Spinal cord (tissue), 10 donors: Measurements from ENCODE around the gene PRAME. TPM values are rescaled to one million over a fixed set of nuclear protein-coding genes. Genes with fewer than 3 reads are reported as not detected.
A peak's percentile ranks its signal among the peaks of the same experiment; 100 is the strongest.

Experiments used
- DNase-seq, 6 donors: peaks; one replicate each; pipeline versions ENCODE4 v3.0.0 to v3.0.0-alpha.2; 2013 to 2015; ENCODE audit warnings: low spot score in 6 of 6, low read depth in 4 of 6
- H3K27ac ChIP-seq: one replicate; pipeline ENCODE4 v1.5.1; 2013; ENCODE audit warnings: low read depth, low read length, control low read depth
- H3K27me3 ChIP-seq: one replicate; pipeline ENCODE4 v1.6.1; 2013; ENCODE audit warnings: low read length; ENCODE audit not compliant: control insufficient read depth, insufficient read depth
- H3K36me3 ChIP-seq: one replicate; pipeline ENCODE4 v1.6.1; 2013; ENCODE audit warnings: low read length; ENCODE audit not compliant: control insufficient read depth, insufficient read depth
- H3K4me1 ChIP-seq: one replicate; pipeline ENCODE4 v1.6.1; 2013; ENCODE audit warnings: low read length; ENCODE audit not compliant: control insufficient read depth, insufficient read depth
- H3K4me3 ChIP-seq: one replicate; pipeline ENCODE4 v1.5.1; 2013; ENCODE audit warnings: low read depth, low read length, control low read depth
- H3K9me3 ChIP-seq: one replicate; pipeline ENCODE4 v1.6.1; 2013; ENCODE audit warnings: low read length; ENCODE audit not compliant: control insufficient read depth, insufficient read depth
- WGBS: methylation state at CpG from one replicate; pipeline ENCODE4 v1.1.5; 2013; ENCODE audit warnings: missing lambda C conversion rate; ENCODE audit not compliant: insufficient coverage; 5-methylcytosine and 5-hydroxymethylcytosine counted together
- polyA plus RNA-seq, 2 donors: library from polyadenylated mRNA; unstranded; fragments of 120-200 nt; gene quantifications; one replicate each; pipeline ENCODE4 v1.2.1, GENCODE V29; 2013; ENCODE audit not compliant: insufficient read length in 2 of 2
- total RNA-seq, 2 donors: library from RNA; depleted of rRNA in 1 of 2; stranded (reverse); fragments of 120-200 nt in 1 of 2; fragments of >200 nt in 1 of 2; gene quantifications; one replicate each; pipeline versions ENCODE4 v1.2.3 to v1.2.4, GENCODE V29; 2013 to 2014
- donor health status: healthy.

Gene PRAME
- total and polyA plus RNA-seq, 4 donors, result 0.17 to 0.30 TPM; not detected in 2

GRCh38 chr22:22565981-22566380 is 6.9 kb upstream of the PRAME start:
- Histone ChIP-seq H3K27me3 (peaks cover 3% of the 10 kb centered on the region), H3K4me1 (no peaks in the 10 kb centered on the region), H3K4me3 (no peak overlapping the region), H3K27ac (no peak overlapping the region), H3K36me3 (no peaks in the 10 kb centered on the region), H3K9me3 (no peaks in the 10 kb centered on the region)
- no peak for DNase-seq
- WGBS, result no CpG with 5 or more reads among the region's 2 CpGs

- Histone ChIP-seq H3K4me1 (no peaks in the 10 kb centered on the region), H3K36me3 (no peaks in the 10 kb centered on the region), H3K4me3 (no peak overlapping the region), H3K9me3 (no peaks in the 10 kb centered on the region), H3K27me3 (no peaks in the 10 kb centered on the region), H3K27ac (no peak overlapping the region)
- 96% methylated on average over 15 of the region's 25 CpGs for WGBS
- no peak for DNase-seq
Measured at GRCh38 chr22:22558071-22558971, 744 bp downstream of the PRAME start.

- 89% methylated on average over 33 of the region's 38 CpGs for WGBS
- Histone ChIP-seq H3K4me1 (no peaks in the 10 kb centered on the region), H3K9me3 (no peaks in the 10 kb centered on the region), H3K4me3 (no peak overlapping the region), H3K27me3 (no peaks in the 10 kb centered on the region), H3K27ac (no peak overlapping the region), H3K36me3 (no peaks in the 10 kb centered on the region)
- DNase-seq, result no peak
Measured at GRCh38 chr22:22556995-22557925, 1.8 kb downstream of the PRAME start.

- H3K4me1 ChIP-seq, result no peaks in the 10 kb centered on the region
- H3K27me3 ChIP-seq, result no peaks in the 10 kb centered on the region
- WGBS, result 90% methylated on average over 12 of the region's 14 CpGs
- no peaks in the 10 kb centered on the region for H3K9me3 ChIP-seq
- H3K4me3 ChIP-seq, result no peak overlapping the region
- no peak overlapping the region for H3K27ac ChIP-seq
- H3K36me3 ChIP-seq, result no peaks in the 10 kb centered on the region
- DNase-seq, result no peak
Measured at GRCh38 chr22:22556578-22556977, 2.5 kb downstream of the PRAME start.

GRCh38 chr22:22555596-22555995 is 3.5 kb downstream of the PRAME start:
- no peaks in the 10 kb centered on the region for H3K36me3 ChIP-seq
- H3K4me3 ChIP-seq, result no peak overlapping the region
- no peaks in the 10 kb centered on the region for H3K9me3 ChIP-seq
- 96% methylated on average over 6 of the region's 9 CpGs for WGBS
- no peak overlapping the region for H3K27ac ChIP-seq
- no peak for DNase-seq
- H3K4me1 ChIP-seq, result no peaks in the 10 kb centered on the region
- H3K27me3 ChIP-seq, result no peaks in the 10 kb centered on the region

GRCh38 chr22:22554587-22555284 is 4.3 kb downstream of the PRAME start:
- Histone ChIP-seq H3K4me3 (no peak overlapping the region), H3K36me3 (no peaks in the 10 kb centered on the region), H3K27me3 (no peaks in the 10 kb centered on the region), H3K27ac (no peak overlapping the region), H3K9me3 (no peaks in the 10 kb centered on the region), H3K4me1 (no peaks in the 10 kb centered on the region)
- WGBS, result 94% methylated on average over 4 of the region's 4 CpGs
- no peak for DNase-seq

GRCh38 chr22:22553735-22554586 is 5.1 kb downstream of the PRAME start:
- H3K27ac ChIP-seq, result no peak overlapping the region
- no peaks in the 10 kb centered on the region for H3K27me3 ChIP-seq

GRCh38 chr22:22553141-22553540 is 5.9 kb downstream of the PRAME start:
- no peaks in the 10 kb centered on the region for H3K4me1 ChIP-seq
- no peak for DNase-seq
- H3K36me3 ChIP-seq, result no peaks in the 10 kb centered on the region
- H3K9me3 ChIP-seq, result no peaks in the 10 kb centered on the region
- no peak overlapping the region for H3K4me3 ChIP-seq
- no peaks in the 10 kb centered on the region for H3K27me3 ChIP-seq
- no peak overlapping the region for H3K27ac ChIP-seq
- WGBS, result no CpG with 5 or more reads among the region's 1 CpG

More at GRCh38 chr22:22553735-22554586, 5.1 kb downstream of the PRAME start:
- H3K36me3 ChIP-seq, result no peaks in the 10 kb centered on the region
- peak in 1 of 6 donors; percentile 16 for DNase-seq
- H3K4me3 ChIP-seq, result no peak overlapping the region
- no peaks in the 10 kb centered on the region for H3K9me3 ChIP-seq
- WGBS, result 82% methylated on average over 2 of the region's 8 CpGs
- H3K4me1 ChIP-seq, result no peaks in the 10 kb centered on the region
